ENCODE data around the gene ADIRF. TPM values are rescaled to one million over a fixed set of nuclear protein-coding genes. Genes with fewer than 3 reads are reported as not detected.
"Not testable (repeated sequence)": the region's sequence is repeated elsewhere in the genome, so short reads cannot be mapped to it uniquely, and the experiment has no call there.

The ADIRF gene
- total and polyA plus RNA-seq, 7 donors = 45.3 to 157 (median 98.1) TPM

DNA sequence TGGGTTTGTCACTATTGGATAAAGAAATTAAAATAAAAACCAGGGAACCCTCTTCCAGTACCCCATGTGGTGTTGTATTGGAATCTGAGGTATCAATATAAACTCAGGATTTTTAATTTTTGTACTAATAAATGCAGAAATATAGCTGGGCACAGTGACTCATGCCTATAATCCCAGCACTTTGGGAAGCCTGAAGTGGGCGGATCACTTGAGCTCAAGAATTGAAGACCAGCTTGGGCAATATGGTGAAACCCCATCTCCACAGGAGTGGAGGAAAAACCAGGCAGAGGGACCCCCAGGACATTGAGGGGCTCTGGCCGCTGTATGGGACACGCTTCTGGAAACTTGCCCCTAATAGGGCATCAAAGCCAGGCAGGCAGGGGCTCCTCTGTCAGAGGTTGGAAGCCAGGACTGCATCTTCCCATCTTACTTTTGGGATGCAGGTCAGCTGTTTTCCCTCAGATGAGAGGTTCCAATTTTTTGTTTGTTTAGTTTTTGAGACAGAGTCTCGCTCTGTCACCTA is 11.1 kb downstream of the ADIRF start:
- Histone ChIP-seq H3K4me3 (no peak overlapping the region), H3K27ac (peak overlapping the region; percentile 49 to 59 (median 56)), H3K27me3 (no peaks in the 10 kb centered on the region), H3K9me3 (no peaks in the 10 kb centered on the region), H3K36me3 (no peaks in the 10 kb centered on the region), H3K4me1 (peaks cover 0 to 15% (median 12%) of the 10 kb centered on the region in 4 donors)
- DNase-seq = no peak
- TF ChIP-seq POLR2AphosphoS5 (IDR thresholded peaks at IDR 0.05) (no peak), EP300 (IDR thresholded peaks at IDR 0.05) (no peak), POLR2A (IDR thresholded peaks at IDR 0.05) (no peak)
- TF ChIP-seq, protein P1, sequence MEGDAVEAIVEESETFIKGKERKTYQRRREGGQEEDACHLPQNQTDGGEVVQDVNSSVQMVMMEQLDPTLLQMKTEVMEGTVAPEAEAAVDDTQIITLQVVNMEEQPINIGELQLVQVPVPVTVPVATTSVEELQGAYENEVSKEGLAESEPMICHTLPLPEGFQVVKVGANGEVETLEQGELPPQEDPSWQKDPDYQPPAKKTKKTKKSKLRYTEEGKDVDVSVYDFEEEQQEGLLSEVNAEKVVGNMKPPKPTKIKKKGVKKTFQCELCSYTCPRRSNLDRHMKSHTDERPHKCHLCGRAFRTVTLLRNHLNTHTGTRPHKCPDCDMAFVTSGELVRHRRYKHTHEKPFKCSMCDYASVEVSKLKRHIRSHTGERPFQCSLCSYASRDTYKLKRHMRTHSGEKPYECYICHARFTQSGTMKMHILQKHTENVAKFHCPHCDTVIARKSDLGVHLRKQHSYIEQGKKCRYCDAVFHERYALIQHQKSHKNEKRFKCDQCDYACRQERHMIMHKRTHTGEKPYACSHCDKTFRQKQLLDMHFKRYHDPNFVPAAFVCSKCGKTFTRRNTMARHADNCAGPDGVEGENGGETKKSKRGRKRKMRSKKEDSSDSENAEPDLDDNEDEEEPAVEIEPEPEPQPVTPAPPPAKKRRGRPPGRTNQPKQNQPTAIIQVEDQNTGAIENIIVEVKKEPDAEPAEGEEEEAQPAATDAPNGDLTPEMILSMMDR (IDR thresholded peaks at IDR 0.05) = no peak
- WGBS, 2 donors = 72 to 93% methylated on average over 4 of the region's 4 CpGs
- intact Hi-C loops (cut with DNase I) = loop anchor here (10.0 kb wide), 1 partner anchor 575 kb away; no protein-coding TSS in a partner anchor

DNA sequence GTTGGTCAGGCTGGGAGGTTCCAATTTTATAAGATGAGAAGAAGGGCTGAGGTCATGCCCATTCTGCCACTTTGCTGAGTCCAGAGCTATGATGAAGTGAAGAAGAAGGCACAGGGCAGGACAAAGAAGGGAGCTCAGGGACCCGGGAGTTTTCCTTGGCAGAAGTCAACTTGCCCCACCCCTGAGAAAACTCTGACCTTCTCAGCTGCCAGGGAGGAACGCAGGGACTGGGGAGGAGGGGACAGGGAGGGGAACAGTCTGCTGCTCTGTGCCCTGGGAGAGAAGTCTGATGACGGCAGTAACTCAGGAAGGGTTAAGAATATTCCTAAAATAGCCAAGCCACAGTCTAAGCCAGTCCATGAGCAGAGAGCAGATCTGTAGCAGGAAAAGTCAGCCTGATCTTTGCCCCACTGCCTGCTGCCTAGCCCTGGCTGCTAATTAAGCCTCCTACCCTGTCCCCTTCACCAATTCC is 11.7 kb downstream of the ADIRF start:
- peak in 1 of 4 donors; percentile 20 for TF ChIP-seq POLR2AphosphoS5 (IDR thresholded peaks at IDR 0.05)
- TF ChIP-seq EP300 (IDR thresholded peaks at IDR 0.05) = peak in 1 of 4 donors; percentile 22
- TF ChIP-seq, protein P1 (IDR thresholded peaks at IDR 0.05) = no peak
- TF ChIP-seq POLR2A (IDR thresholded peaks at IDR 0.05) = no peak
- Histone ChIP-seq H3K27ac (peak overlapping the region; percentile 49 to 59 (median 56)), H3K36me3 (no peaks in the 10 kb centered on the region), H3K4me1 (peaks cover 0 to 15% (median 12%) of the 10 kb centered on the region in 4 donors), H3K4me3 (no peak overlapping the region), H3K27me3 (no peaks in the 10 kb centered on the region), H3K9me3 (no peaks in the 10 kb centered on the region)
- WGBS, 2 donors = 4 to 33% methylated on average over 3 of the region's 3 CpGs
- intact Hi-C loops (cut with DNase I) = loop anchor here (10.0 kb wide), 1 partner anchor 575 kb away; no protein-coding TSS in a partner anchor
- DNase-seq = no peak

DNA sequence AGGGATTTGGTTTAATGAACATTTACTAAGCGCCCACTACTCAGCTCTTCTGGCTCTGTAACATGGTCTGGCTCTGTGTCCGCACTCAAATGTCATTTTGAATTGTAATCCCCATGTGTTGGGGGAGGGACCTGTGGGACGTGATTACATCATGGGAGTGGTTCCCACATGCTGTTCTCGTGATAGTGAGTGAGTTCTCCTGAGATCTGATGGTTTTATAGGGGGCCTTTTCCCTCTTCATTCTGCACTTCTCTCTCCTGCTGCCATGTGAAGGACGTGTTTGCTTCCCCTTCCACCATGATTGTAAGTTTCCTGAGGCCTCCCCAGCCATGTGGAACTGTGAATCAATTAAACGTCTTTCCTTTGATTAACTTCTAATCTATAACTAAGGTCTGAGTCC is 12.7 kb downstream of the ADIRF start:
- Histone ChIP-seq H3K27ac (peak overlapping the region in 2 of 4 donors; percentile 53 to 59), H3K4me1 (peaks cover 0 to 15% (median 12%) of the 10 kb centered on the region in 4 donors)
- H3K36me3 ChIP-seq; intact Hi-C loops (cut with DNase I); H3K27me3 ChIP-seq; H3K9me3 ChIP-seq; H3K4me3 ChIP-seq; DNase-seq: not testable (repeated sequence)
- 79 to 82% methylated on average over 6 of the region's 6 CpGs for WGBS, 2 donors

DNA sequence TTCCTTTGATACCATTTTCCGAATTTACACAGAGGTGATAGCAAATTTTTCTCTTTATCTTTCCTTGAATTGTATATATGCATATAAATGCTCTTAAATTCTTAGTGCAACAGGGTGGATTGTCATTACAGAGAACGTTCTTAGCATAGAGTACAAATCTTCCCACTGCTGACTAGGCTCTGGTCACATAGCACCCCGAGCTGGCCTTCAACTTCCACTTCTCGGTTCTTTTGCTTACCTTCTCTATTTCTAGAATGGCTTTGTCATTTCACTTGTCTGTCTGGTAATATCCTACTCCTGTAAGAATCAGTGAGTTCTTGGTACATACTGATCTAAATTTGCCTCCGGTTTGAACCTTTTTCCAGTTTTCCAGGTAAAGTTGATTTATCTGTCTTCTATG is 13.4 kb downstream of the ADIRF start:
- peaks cover 0 to 15% (median 12%) of the 10 kb centered on the region in 4 donors for H3K4me1 ChIP-seq
- no peaks in the 10 kb centered on the region for H3K9me3 ChIP-seq
- H3K36me3 ChIP-seq = no peaks in the 10 kb centered on the region
- intact Hi-C loops (cut with DNase I) = no loop called here
- H3K4me3 ChIP-seq = no peak overlapping the region
- WGBS, 2 donors = 90 to 93% methylated on average over 5 of the region's 5 CpGs
- no peak overlapping the region for H3K27ac ChIP-seq
- DNase-seq = no peak
- H3K27me3 ChIP-seq = no peaks in the 10 kb centered on the region
- TF ChIP-seq EP300 (IDR thresholded peaks at IDR 0.05) = no peak
- TF ChIP-seq POLR2AphosphoS5 (IDR thresholded peaks at IDR 0.05) = no peak
- no peak for TF ChIP-seq POLR2A (IDR thresholded peaks at IDR 0.05)
- TF ChIP-seq, protein P1 (IDR thresholded peaks at IDR 0.05) = no peak

DNA sequence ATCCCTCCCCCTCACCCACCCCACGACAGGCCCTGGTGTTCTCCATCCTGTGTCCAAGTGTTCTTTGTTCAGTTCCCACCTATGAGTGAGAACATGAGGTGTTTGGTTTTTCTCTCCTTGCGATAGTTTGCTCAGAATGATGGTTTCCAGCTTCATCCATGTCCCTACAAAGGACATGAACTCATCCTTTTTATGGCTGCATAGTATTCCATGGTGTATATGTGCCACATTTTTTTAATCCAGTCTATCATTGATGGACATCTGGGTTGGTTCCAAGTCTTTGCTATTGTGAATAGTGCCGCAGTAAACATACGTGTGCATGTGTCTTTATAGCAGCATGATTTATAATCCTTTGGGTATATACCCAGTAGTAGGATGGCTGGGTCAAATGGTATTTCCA is 16.2 kb downstream of the ADIRF start:
- H3K4me1 ChIP-seq = peaks cover 0 to 15% (median 12%) of the 10 kb centered on the region in 4 donors
- H3K27ac ChIP-seq; H3K36me3 ChIP-seq; H3K27me3 ChIP-seq; DNase-seq; H3K9me3 ChIP-seq; H3K4me3 ChIP-seq; intact Hi-C loops (cut with DNase I): not testable (repeated sequence)
- WGBS, 2 donors = 89 to 96% methylated on average over 4 of the region's 4 CpGs

DNA sequence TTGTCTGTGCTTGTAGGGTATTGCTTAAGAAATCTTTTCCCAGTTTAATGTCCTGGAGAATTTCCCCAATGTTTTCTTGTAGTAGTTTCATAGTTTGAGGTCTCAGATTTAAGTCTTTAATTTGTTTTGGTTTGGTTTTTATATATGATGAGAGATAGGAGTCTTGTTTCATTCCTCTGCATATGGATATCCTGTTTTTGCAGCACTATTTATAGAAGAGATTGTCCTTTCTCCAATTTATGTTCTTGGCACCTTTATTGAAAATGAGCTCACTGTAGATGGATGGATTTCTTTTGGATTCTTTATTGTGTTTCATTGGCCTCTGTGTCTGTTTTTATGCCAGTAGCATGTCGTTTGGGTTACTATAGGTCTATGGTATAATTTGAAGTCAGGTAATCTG is 20.2 kb downstream of the ADIRF start:
- intact Hi-C loops (cut with DNase I) = no loop called here
- WGBS, 2 donors = 46 to 59% methylated on average over 1 of the region's 1 CpG
- TF ChIP-seq EP300 (IDR thresholded peaks at IDR 0.05) (no peak), POLR2AphosphoS5 (IDR thresholded peaks at IDR 0.05) (no peak), POLR2A (IDR thresholded peaks at IDR 0.05) (no peak)
- TF ChIP-seq, protein P1 (IDR thresholded peaks at IDR 0.05) = no peak
- H3K36me3 ChIP-seq = peaks cover 0 to 3% (median 0%) of the 10 kb centered on the region in 4 donors
- no peak overlapping the region for H3K4me3 ChIP-seq
- DNase-seq = no peak
- no peaks in the 10 kb centered on the region for H3K4me1 ChIP-seq
- H3K9me3 ChIP-seq = no peaks in the 10 kb centered on the region
- H3K27me3 ChIP-seq = no peaks in the 10 kb centered on the region
- no peak overlapping the region for H3K27ac ChIP-seq

DNA sequence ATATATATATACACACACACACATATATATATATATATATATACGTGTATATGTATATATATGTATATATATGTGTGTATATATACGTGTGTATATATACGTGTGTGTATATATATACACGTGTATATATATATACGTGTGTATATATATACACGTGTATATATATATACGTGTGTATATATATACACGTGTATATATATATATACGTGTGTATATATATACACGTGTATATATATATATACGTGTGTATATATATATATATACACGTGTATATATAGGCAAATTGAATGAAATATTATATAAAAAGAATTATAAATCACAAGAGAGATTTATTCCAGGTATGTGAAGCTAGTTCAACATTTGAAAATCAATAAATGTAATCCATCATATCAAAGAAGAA is 23.1 kb downstream of the ADIRF start:
- not testable (repeated sequence) for H3K27ac ChIP-seq

More for the DNA sequence above, 23.1 kb downstream of the ADIRF start:
- H3K4me3 ChIP-seq; DNase-seq; H3K4me1 ChIP-seq; intact Hi-C loops (cut with DNase I); H3K27me3 ChIP-seq; H3K9me3 ChIP-seq; H3K36me3 ChIP-seq: not testable (repeated sequence)
- WGBS, 2 donors = 75 to 88% methylated on average over 12 of the region's 12 CpGs

All from sigmoid colon (tissue), 7 donors.